HEK293 (cell line): ENCODE measurements around the gene EIF4E2.

ENCODE experiments used
- CTCF ChIA-PET: fragments of 350-600 bp; formaldehyde crosslinking; extraction: SDS; loops from one replicate; lab custom pipeline; 2021; ENCODE audit warnings: antibody characterized with exemption; lab: Yijun Ruan, JAX
- POLR2A ChIA-PET: fragments of 300-600 bp; formaldehyde crosslinking; extraction: SDS; loops from one replicate; lab custom pipeline; 2020; ENCODE audit warnings: antibody characterized with exemption, inconsistent platforms; lab: Yijun Ruan, JAX
- H3K27ac ChIP-seq: fragments of 200-500 bp; sonication (Bioruptor generic); 2 replicates; pipeline ENCODE4 v1.5.1; 2014; ENCODE audit warnings: low read depth, low read length, control low read depth, inconsistent platforms; ENCODE audit errors: extremely low read depth
- H3K36me3 ChIP-seq, 2 experiments: fragments of 200-500 bp in 1 of 2; sonication (Bioruptor generic) in 1 of 2; 1 replicate in 1 of 2; 2 replicates in 1 of 2; pipeline ENCODE4 v1.5.1; 2014 to 2017; ENCODE audit warnings: inconsistent platforms in 2 of 2, low read length in 2 of 2; ENCODE audit not compliant: control insufficient read depth in 2 of 2, insufficient read depth in 1 of 2
- H3K4me1 ChIP-seq: fragments of 200-500 bp; sonication (Bioruptor generic); 2 replicates; pipeline ENCODE4 v1.5.1; 2014; ENCODE audit warnings: mild to moderate bottlenecking, low read length, inconsistent platforms; ENCODE audit not compliant: control insufficient read depth, insufficient read depth
- H3K4me3 ChIP-seq: 2 replicates; pipeline ENCODE4 v1.5.1; 2011; ENCODE audit warnings: low read depth, mild to moderate bottlenecking, control low read depth, low read length, moderate library complexity
- H3K9me3 ChIP-seq: fragments of 200-500 bp; sonication (Bioruptor generic); 2 replicates; pipeline ENCODE4 v1.5.1; 2014; ENCODE audit warnings: low read depth, low read length, inconsistent platforms; ENCODE audit not compliant: control insufficient read depth, insufficient read depth
- BCL11A ChIP-seq: fragments of 450-650 bp; formaldehyde crosslinking; IDR thresholded peaks from 2 replicates; pipeline ENCODE4 v1.5.1; 2016; ENCODE audit warnings: low read depth, missing biosample characterization, missing genetic modification characterization
- EGR2 ChIP-seq: fragments of 450-650 bp; formaldehyde crosslinking; IDR thresholded peaks from 2 replicates; pipeline ENCODE4 v1.5.1; 2016; ENCODE audit warnings: low read depth, missing biosample characterization, missing genetic modification characterization
- ELK4 ChIP-seq: IDR thresholded peaks from 2 replicates; pipeline ENCODE4 v1.6.1; 2011; ENCODE audit warnings: mild to moderate bottlenecking, low read depth, low read length, borderline replicate concordance
- GLIS1 ChIP-seq: fragments of 450-650 bp; formaldehyde crosslinking; IDR thresholded peaks from 2 replicates; pipeline ENCODE4 v1.5.1; 2016; ENCODE audit warnings: missing biosample characterization, missing genetic modification characterization
- HIC1 ChIP-seq: fragments of 450-650 bp; formaldehyde crosslinking; IDR thresholded peaks from 2 replicates; pipeline ENCODE4 v1.5.1; 2016; ENCODE audit warnings: missing biosample characterization, missing genetic modification characterization
- HOXA7 ChIP-seq: sonication (generic); formaldehyde crosslinking; IDR thresholded peaks from 2 replicates; pipeline ENCODE4 v1.8.1; 2022; ENCODE audit warnings: missing genetic modification reagents, borderline replicate concordance
- RBAK ChIP-seq: fragments of 450-650 bp; formaldehyde crosslinking; IDR thresholded peaks from 2 replicates; pipeline ENCODE4 v1.5.1; 2016; ENCODE audit warnings: missing biosample characterization, missing genetic modification characterization
- SP3 ChIP-seq: fragments of 450-650 bp; formaldehyde crosslinking; IDR thresholded peaks from 2 replicates; pipeline ENCODE4 v1.5.1; 2016; ENCODE audit warnings: missing biosample characterization, missing genetic modification characterization
- ZFHX2 ChIP-seq: fragments of 450-650 bp; formaldehyde crosslinking; conservative IDR thresholded peaks from 2 replicates; pipeline ENCODE4 v1.5.1; 2016; ENCODE audit warnings: missing biosample characterization, missing genetic modification characterization
- ZFP41 ChIP-seq: fragments of 450-650 bp; formaldehyde crosslinking; IDR thresholded peaks from 2 replicates; pipeline ENCODE4 v1.5.1; 2016; ENCODE audit warnings: missing biosample characterization, missing genetic modification characterization, borderline replicate concordance
- ZIC2 ChIP-seq: fragments of 450-650 bp; formaldehyde crosslinking; IDR thresholded peaks from 2 replicates; pipeline ENCODE4 v1.5.1; 2016; ENCODE audit warnings: missing biosample characterization, missing genetic modification characterization
- ZNF157 ChIP-seq: fragments of 450-650 bp; formaldehyde crosslinking; IDR thresholded peaks from 2 replicates; pipeline ENCODE4 v1.5.1; 2016; ENCODE audit warnings: missing biosample characterization, missing genetic modification characterization
- ZNF280D ChIP-seq: fragments of 450-650 bp; formaldehyde crosslinking; IDR thresholded peaks from 2 replicates; pipeline ENCODE4 v1.5.1; 2016; ENCODE audit warnings: missing biosample characterization, missing genetic modification characterization
- ZNF423 ChIP-seq: fragments of 450-650 bp; formaldehyde crosslinking; IDR thresholded peaks from 2 replicates; pipeline ENCODE4 v1.5.1; 2016; ENCODE audit warnings: missing biosample characterization, missing genetic modification characterization
- ZNF48 ChIP-seq: fragments of 450-650 bp; formaldehyde crosslinking; IDR thresholded peaks from 2 replicates; pipeline ENCODE4 v1.5.1; 2016; ENCODE audit warnings: missing biosample characterization, missing genetic modification characterization
- ZNF521 ChIP-seq: fragments of 450-650 bp; formaldehyde crosslinking; IDR thresholded peaks from 2 replicates; pipeline ENCODE4 v1.5.1; 2017; ENCODE audit warnings: missing biosample characterization, mild to moderate bottlenecking, missing genetic modification characterization
- ZNF548 ChIP-seq: fragments of 450-650 bp; formaldehyde crosslinking; IDR thresholded peaks from 2 replicates; pipeline ENCODE4 v1.5.1; 2016; ENCODE audit warnings: missing biosample characterization, missing genetic modification characterization
- ZNF580 ChIP-seq: fragments of 450-650 bp; formaldehyde crosslinking; IDR thresholded peaks from 2 replicates; pipeline ENCODE4 v1.5.1; 2016; ENCODE audit warnings: missing biosample characterization, missing genetic modification characterization
- ZNF621 ChIP-seq: fragments of 450-650 bp; formaldehyde crosslinking; IDR thresholded peaks from 2 replicates; pipeline ENCODE4 v1.5.1; 2017; ENCODE audit warnings: missing biosample characterization, missing genetic modification characterization
- ZNF747 ChIP-seq: fragments of 450-650 bp; formaldehyde crosslinking; IDR thresholded peaks from 2 replicates; pipeline ENCODE4 v1.5.1; 2016; ENCODE audit warnings: missing biosample characterization, missing genetic modification characterization
- ZNF776 ChIP-seq: fragments of 450-650 bp; formaldehyde crosslinking; IDR thresholded peaks from 2 replicates; pipeline ENCODE4 v1.5.0; 2017; ENCODE audit warnings: missing biosample characterization, missing genetic modification characterization, borderline replicate concordance
- ZNF785 ChIP-seq: fragments of 450-650 bp; formaldehyde crosslinking; IDR thresholded peaks from 2 replicates; pipeline ENCODE4 v1.5.1; 2016; ENCODE audit warnings: missing biosample characterization, missing genetic modification characterization

The EIF4E2 gene

GRCh38 chr2:232533944-232534710 is 16.4 kb upstream of the EIF4E2 start:
- Histone ChIP-seq H3K36me3 (no peaks in the 10 kb centered on the region), H3K4me3 (no peak overlapping the region), H3K27ac (no peak overlapping the region), H3K4me1 (no peaks in the 10 kb centered on the region), H3K9me3 (no peaks in the 10 kb centered on the region)
- ChIA-PET CTCF (interaction anchor here (1.3 kb wide), 1 partner anchor 10 kb away, joined by 3 read pairs; no protein-coding TSS in a partner anchor), POLR2A (interaction anchor here (1.3 kb wide), 1 partner anchor 16 kb away, joined by 3 read pairs; the partner anchor contains the start of genes EIF4E2 and TIGD1)
- TF ChIP-seq ZNF747 (tag by site-specific recombination) (no peak), ZNF423 (no peak), ZNF776 (tag by site-specific recombination) (no peak), ZIC2 (tag by site-specific recombination) (peak; percentile 36), EGR2 (tag by site-specific recombination) (peak; percentile 28; the same call in 1 of the 2 replicates), ZFHX2 (tag by site-specific recombination) (peak; percentile 72)

GRCh38 chr2:232534940-232535651 is 15.4 kb upstream of the EIF4E2 start:
- CTCF ChIA-PET: no interaction called here

GRCh38 chr2:232535761-232536530 is 14.5 kb upstream of the EIF4E2 start:
- H3K4me1 ChIP-seq: no peaks in the 10 kb centered on the region
- POLR2A ChIA-PET: no interaction called here
- no peaks in the 10 kb centered on the region for H3K36me3 ChIP-seq
- no peak for TF ChIP-seq HIC1 (tag by site-specific recombination)
- no peak for TF ChIP-seq ZNF785 (tag by site-specific recombination)
- no peak for TF ChIP-seq EGR2 (tag by site-specific recombination)
- no peak for TF ChIP-seq ZNF548
- no peak for TF ChIP-seq ZNF580 (tag by site-specific recombination)
- TF ChIP-seq RBAK (tag by site-specific recombination): no peak
- no peak for TF ChIP-seq ZNF280D (tag by site-specific recombination)
- TF ChIP-seq BCL11A (tag by site-specific recombination): no peak
- TF ChIP-seq ZNF621 (tag by site-specific recombination): no peak
- no peak for TF ChIP-seq ZNF157 (tag by site-specific recombination)
- no peak for TF ChIP-seq ZNF48 (tag by site-specific recombination)
- H3K4me3 ChIP-seq: no peak overlapping the region
- CTCF ChIA-PET: no interaction called here
- H3K9me3 ChIP-seq: no peaks in the 10 kb centered on the region
- no peak overlapping the region for H3K27ac ChIP-seq

More at GRCh38 chr2:232534940-232535651, 15.4 kb upstream of the EIF4E2 start:
- Histone ChIP-seq H3K27ac (no peak overlapping the region), H3K4me3 (no peak overlapping the region), H3K36me3 (no peaks in the 10 kb centered on the region), H3K4me1 (no peaks in the 10 kb centered on the region), H3K9me3 (no peaks in the 10 kb centered on the region)
- TF ChIP-seq HOXA7 (no peak), SP3 (tag by site-specific recombination) (no peak), EGR2 (tag by site-specific recombination) (0 out of 2 replicates have a peak, but pooled peaks have one; percentile 5), ELK4 (no peak), ZNF521 (tag by site-specific recombination) (no peak), ZFP41 (tag by site-specific recombination) (no peak), GLIS1 (no peak)
- POLR2A ChIA-PET: no interaction called here
